Stromal cell of bone marrow (primary cell): ENCODE measurements around the gene VIPR2.
"Not testable (repeated sequence)": the region's sequence is repeated elsewhere in the genome, so short reads cannot be mapped to it uniquely, and the experiment has no call there.

Experiments used
- DNase-seq: peaks from one replicate; pipeline ENCODE4 v3.0.0-alpha.2; 2012; ENCODE audit warnings: low read depth

The VIPR2 gene

GRCh38 chr7:159103382-159104187 is 41.1 kb downstream of the VIPR2 start:
- no peak for DNase-seq

- DNase-seq = no peak
These were observed 41.8 kb downstream of the VIPR2 start for GRCh38 chr7:159102681-159103381.

GRCh38 chr7:159101661-159102091 is 43.0 kb downstream of the VIPR2 start:
- not testable (repeated sequence) for DNase-seq

GRCh38 chr7:159101083-159101395 is 43.6 kb downstream of the VIPR2 start:
- not testable (repeated sequence) for DNase-seq

GRCh38 chr7:159100281-159101082 is 44.2 kb downstream of the VIPR2 start:
- not testable (repeated sequence) for DNase-seq

- no peak for DNase-seq
These were observed 44.9 kb downstream of the VIPR2 start for GRCh38 chr7:159099711-159100231.

- DNase-seq = no peak
These were observed 45.6 kb downstream of the VIPR2 start for GRCh38 chr7:159098811-159099655.

- DNase-seq = no peak
These were observed 46.3 kb downstream of the VIPR2 start for GRCh38 chr7:159098424-159098786.

- DNase-seq = no peak
These were observed 46.8 kb downstream of the VIPR2 start for GRCh38 chr7:159097661-159098423.

GRCh38 chr7:159096736-159097581 is 47.7 kb downstream of the VIPR2 start:
- no peak for DNase-seq

GRCh38 chr7:159095979-159096411 is 48.7 kb downstream of the VIPR2 start:
- no peak for DNase-seq

GRCh38 chr7:159094919-159095915 is 49.5 kb downstream of the VIPR2 start:
- no peak for DNase-seq

- no peak for DNase-seq
These were observed 50.5 kb downstream of the VIPR2 start for GRCh38 chr7:159094023-159094740.

GRCh38 chr7:159093351-159093971 is 51.2 kb downstream of the VIPR2 start:
- no peak for DNase-seq

GRCh38 chr7:159092701-159093121 is 52.0 kb downstream of the VIPR2 start:
- no peak for DNase-seq

- DNase-seq = no peak
These were observed 52.9 kb downstream of the VIPR2 start for GRCh38 chr7:159091480-159092475.
